Mesenteric fat pad (tissue), 1 donor: ENCODE measurements around the gene TNFRSF9. TPM values are rescaled to one million over a fixed set of nuclear protein-coding genes. Genes with fewer than 3 reads are reported as not detected.

ENCODE experiments used
- DNase-seq: peaks from one replicate; pipeline ENCODE4 v3.0.0-alpha.2; 2020; ENCODE audit warnings: low spot score
- total RNA-seq: library from RNA; stranded (reverse); fragmentation: NEBNext Ultra II Directional; extraction: Animal tissue kit (Norgen Biotek cat#: 25700); gene quantifications from one replicate; pipeline ENCODE4 v1.2.1, GENCODE V29; 2021
- donor health status: DM: yes; HTN: yes; CAD: no.

The TNFRSF9 gene
- total RNA-seq, 1 donor from 2014 or later = not detected

GRCh38 chr1:7878027-7878426, 62.6 kb downstream of the TNFRSF9 start:
- no peak for DNase-seq

GRCh38 chr1:7873801-7874795, 66.5 kb downstream of the TNFRSF9 start:
- no peak for DNase-seq

- no peak for DNase-seq
These were observed 69.5 kb downstream of the TNFRSF9 start for GRCh38 chr1:7871136-7871535.

GRCh38 chr1:7869136-7869920, 71.3 kb downstream of the TNFRSF9 start:
- DNase-seq = no peak

- DNase-seq = no peak
These were observed 72.4 kb downstream of the TNFRSF9 start for GRCh38 chr1:7868070-7868780.

- no peak for DNase-seq
These were observed 74.7 kb downstream of the TNFRSF9 start for GRCh38 chr1:7865978-7866377.

Other genes starting within 250 kb of the TNFRSF9 start
- 114 TPM for gene VAMP3, start 169.5 kb downstream of the TNFRSF9 start, total RNA-seq
- gene PER3, start 156.5 kb downstream of the TNFRSF9 start, total RNA-seq = 7.4 TPM
- not detected for gene UTS2, start 87.8 kb downstream of the TNFRSF9 start, total RNA-seq
- 295 TPM for gene PARK7, start 20.9 kb upstream of the TNFRSF9 start, total RNA-seq
- gene ERRFI1, start 85.5 kb upstream of the TNFRSF9 start, total RNA-seq = 100 TPM